SK-N-SH (cell line): ENCODE data around the gene NXNL1. TPM values are rescaled to one million over a fixed set of nuclear protein-coding genes. Genes with fewer than 3 reads are reported as not detected.
A peak's percentile ranks its signal among the peaks of the same experiment; 100 is the strongest.

Source experiments
- CTCF ChIA-PET: fragments of 300-600, 350-600 bp; formaldehyde crosslinking; extraction: SDS; loops from one replicate; lab custom pipeline; 2021; lab: Yijun Ruan, JAX
- POLR2A ChIA-PET: fragments of 350-600 bp; sonication (Branson Sonifier 250); formaldehyde crosslinking; extraction: SDS; loops from one replicate; lab custom pipeline; 2020; ENCODE audit warnings: antibody characterized with exemption, inconsistent platforms; lab: Yijun Ruan, JAX
- DNase-seq: peaks from one replicate; pipeline ENCODE4 v3.0.0; 2012
- H2AFZ ChIP-seq: fragments of 200-600 bp; sonication (generic); 2 replicates; pipeline ENCODE4 v1.8.1; 2016; ENCODE audit warnings: antibody characterized with exemption, mild to moderate bottlenecking, low read depth
- H3F3A ChIP-seq: fragments of 200-600 bp; sonication (generic); replicated peaks from 2 replicates; pipeline ENCODE3; 2016; ENCODE audit warnings: antibody characterized with exemption, mild to moderate bottlenecking; ENCODE audit not compliant: insufficient read depth
- H3K27ac ChIP-seq, 2 experiments: fragments of 200-500 bp in 1 of 2; fragments of 200-600 bp in 1 of 2; sonication (Bioruptor generic) in 1 of 2; sonication (generic), shearing (Covaris generic) in 1 of 2; 2 replicates each; pipeline versions ENCODE4 v1.5.1 to v1.6.1; 2014 to 2016; ENCODE audit warnings: low read depth in 2 of 2, inconsistent platforms in 1 of 2, low read length in 1 of 2, mild to moderate bottlenecking in 1 of 2, mixed read lengths in 1 of 2
- H3K27me3 ChIP-seq: fragments of 200-600 bp; sonication (generic), shearing (Covaris generic); 2 replicates; pipeline ENCODE4 v1.6.1; 2016; ENCODE audit warnings: mixed run types; ENCODE audit not compliant: insufficient read depth
- H3K36me3 ChIP-seq, 2 experiments: fragments of 200-500 bp in 1 of 2; fragments of 200-600 bp in 1 of 2; sonication (Bioruptor generic) in 1 of 2; sonication (generic) in 1 of 2; replicated peaks in 1 of 2; 2 replicates each; pipeline versions ENCODE3 to v1.5.1; 2014 to 2016; ENCODE audit warnings: low read length in 1 of 2, mild to moderate bottlenecking in 1 of 2; ENCODE audit not compliant: insufficient read depth in 2 of 2, control insufficient read depth in 1 of 2
- H3K4me1 ChIP-seq, 2 experiments: fragments of 200-500 bp in 1 of 2; fragments of 200-600 bp in 1 of 2; sonication (Bioruptor generic) in 1 of 2; sonication (generic), shearing (Covaris generic) in 1 of 2; 2 replicates each; pipeline versions ENCODE4 v1.5.1 to v1.6.1; 2014 to 2016; ENCODE audit warnings: low read depth in 1 of 2, low read length in 1 of 2, mixed run types in 1 of 2; ENCODE audit not compliant: insufficient read depth in 2 of 2, control insufficient read depth in 1 of 2
- H3K4me2 ChIP-seq: fragments of 200-600 bp; sonication (generic), shearing (Covaris generic); 2 replicates; pipeline ENCODE4 v1.6.1; 2017; ENCODE audit warnings: mixed run types
- H3K4me3 ChIP-seq, 2 experiments: fragments of 200-500 bp in 1 of 2; fragments of 200-600 bp in 1 of 2; sonication (Bioruptor generic) in 1 of 2; sonication (generic), shearing (Covaris generic) in 1 of 2; 2 replicates each; pipeline versions ENCODE4 v1.5.1 to v1.8.1; 2014 to 2016; ENCODE audit warnings: low read depth in 2 of 2, inconsistent platforms in 1 of 2, low read length in 1 of 2, mild to moderate bottlenecking in 1 of 2, mixed read lengths in 1 of 2, moderate library complexity in 1 of 2
- H3K79me2 ChIP-seq: fragments of 200-600 bp; sonication (generic); 2 replicates; pipeline ENCODE4 v1.8.1; 2017; ENCODE audit warnings: mild to moderate bottlenecking; ENCODE audit not compliant: insufficient read depth
- H3K9ac ChIP-seq: fragments of 200-600 bp; sonication (generic); 2 replicates; pipeline ENCODE4 v1.6.1; 2017; ENCODE audit warnings: mixed run types
- H3K9me2 ChIP-seq: fragments of 200-600 bp; sonication (generic); 2 replicates; pipeline ENCODE4 v1.6.1; 2017; ENCODE audit warnings: mixed run types
- H3K9me3 ChIP-seq: fragments of 200-600 bp; sonication (generic); 2 replicates; pipeline ENCODE4 v1.6.1; 2017; ENCODE audit warnings: mixed run types, mild to moderate bottlenecking, moderate library complexity
- H4K20me1 ChIP-seq: fragments of 200-600 bp; sonication (generic); 2 replicates; pipeline ENCODE4 v1.6.1; 2017; ENCODE audit warnings: mild to moderate bottlenecking, mixed run types; ENCODE audit not compliant: insufficient read depth
- CTCF ChIP-seq: fragments of 200-600 bp; sonication (generic); IDR thresholded peaks from 2 replicates; pipeline ENCODE4 v1.6.1; 2017; ENCODE audit warnings: antibody characterized with exemption, mild to moderate bottlenecking, moderate library complexity
- ELF1 ChIP-seq: IDR thresholded peaks from 2 replicates; pipeline ENCODE4 v1.4.0; 2012
- EZH2phosphoT487 ChIP-seq: fragments of 200-600 bp; sonication (generic); IDR thresholded peaks from 2 replicates; pipeline ENCODE4 v1.6.1; 2017; ENCODE audit warnings: low read depth, mixed run types, mild to moderate bottlenecking, antibody characterized with exemption, moderate library complexity, borderline replicate concordance
- FOXJ3 ChIP-seq: sonication (generic); formaldehyde crosslinking; IDR thresholded peaks from 2 replicates; pipeline ENCODE4 v1.5.1; 2020; ENCODE audit warnings: mild to moderate bottlenecking, missing genetic modification reagents
- GATA2 ChIP-seq: sonication (generic); formaldehyde crosslinking; IDR thresholded peaks from 2 replicates; pipeline ENCODE4 v1.5.0; 2020; ENCODE audit warnings: mild to moderate bottlenecking, missing genetic modification reagents
- JUND ChIP-seq: IDR thresholded peaks from 2 replicates; pipeline ENCODE4 v1.4.0; 2012
- MXI1 ChIP-seq: IDR thresholded peaks from 2 replicates; pipeline ENCODE4 v1.6.1; 2012; ENCODE audit warnings: mild to moderate bottlenecking, low read depth, low read length, improper control_type of control experiment
- NFIC ChIP-seq: IDR thresholded peaks from 2 replicates; pipeline ENCODE4 v1.4.0; 2012; ENCODE audit warnings: borderline replicate concordance
- NRF1 ChIP-seq: IDR thresholded peaks from 2 replicates; pipeline ENCODE4 v1.6.1; 2012; ENCODE audit warnings: low read depth, mild to moderate bottlenecking, low read length
- POLR2AphosphoS5 ChIP-seq: IDR thresholded peaks from 2 replicates; pipeline ENCODE4 v1.6.1; 2012; ENCODE audit warnings: low read depth, low read length
- RAD21 ChIP-seq: IDR thresholded peaks from 2 replicates; pipeline ENCODE4 v1.6.1; 2012; ENCODE audit warnings: mild to moderate bottlenecking, low read length
- RCOR1 ChIP-seq: fragments of 150-350 bp; IDR thresholded peaks from 2 replicates; pipeline ENCODE4 v1.6.1; 2017; ENCODE audit warnings: antibody characterized with exemption, low read length
- REST ChIP-seq: IDR thresholded peaks from 2 replicates; pipeline ENCODE4 v1.6.1; 2012; ENCODE audit warnings: mild to moderate bottlenecking, low read depth, low read length, moderate library complexity
- RFX5 ChIP-seq: IDR thresholded peaks from 2 replicates; pipeline ENCODE4 v1.6.1; 2012; ENCODE audit warnings: mild to moderate bottlenecking, improper control_type of control experiment, low read length
- SIN3A ChIP-seq: IDR thresholded peaks from 2 replicates; pipeline ENCODE4 v1.6.1; 2012; ENCODE audit warnings: low read depth, mild to moderate bottlenecking, low read length, moderate library complexity, borderline replicate concordance
- TAF1 ChIP-seq: IDR thresholded peaks from 2 replicates; pipeline ENCODE4 v1.6.1; 2012; ENCODE audit warnings: low read depth, mild to moderate bottlenecking, low read length, moderate library complexity, borderline replicate concordance
- TCF12 ChIP-seq: IDR thresholded peaks from 2 replicates; pipeline ENCODE4 v1.4.0; 2012
- USF1 ChIP-seq: IDR thresholded peaks from 2 replicates; pipeline ENCODE4 v1.4.0; 2012; ENCODE audit warnings: low read depth, borderline replicate concordance
- YY1 ChIP-seq: IDR thresholded peaks from 2 replicates; pipeline ENCODE4 v1.4.0; 2012; ENCODE audit warnings: low read depth, mild to moderate bottlenecking
- ZBTB33 ChIP-seq: IDR thresholded peaks from 2 replicates; pipeline ENCODE4 v1.4.0; 2012; ENCODE audit warnings: low read depth, borderline replicate concordance
- WGBS: methylation state at CpG from one replicate; pipeline ENCODE4 v1.1.6; 2017; ENCODE audit warnings: low lambda C conversion rate; 5-methylcytosine and 5-hydroxymethylcytosine counted together
- polyA plus RNA-seq, 3 experiments: library from polyadenylated mRNA; depleted of rRNA; stranded (reverse); fragments of >200 nt; gene quantifications; 2 replicates each; pipeline ENCODE4 v1.2.3, GENCODE V29; 2012
- TF ChIP-seq, protein P1 (sequence below): IDR thresholded peaks from 2 replicates; pipeline ENCODE4 v1.4.0; 2012; ENCODE audit warnings: low read depth

The NXNL1 gene
- polyA plus RNA-seq, 1 of the 3 experiments (the other 2 are of a cell fraction): not detected

DNA sequence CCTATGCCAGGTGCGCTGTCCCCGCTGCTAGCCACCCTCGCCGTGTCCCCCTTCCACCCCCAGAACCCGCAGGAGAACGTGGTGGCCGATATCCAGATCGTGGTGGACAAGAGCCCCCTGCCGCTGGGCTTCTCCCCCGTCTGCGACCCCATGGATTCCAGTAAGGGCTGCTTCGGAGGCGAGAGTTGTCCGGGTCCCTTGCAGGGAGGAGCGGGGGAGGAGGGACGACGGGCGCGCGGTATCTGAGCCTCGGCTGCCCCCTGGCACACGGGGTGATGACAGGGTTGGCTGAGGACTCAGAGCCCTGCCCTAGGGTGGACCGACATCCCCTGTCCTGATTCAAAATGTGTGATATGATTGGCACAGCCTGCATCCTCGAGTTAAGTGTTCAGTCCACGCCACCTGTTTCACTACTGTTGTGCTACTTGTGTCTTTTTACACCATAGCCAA is 40.2 kb downstream of the NXNL1 start (continued):
- TF ChIP-seq USF1 (no peak), MXI1 (no peak), CTCF (0 out of 2 replicates have a peak, but pooled peaks have one; percentile 21), JUND (no peak), RAD21 (peak; percentile 50)

GRCh38 chr19:17419621-17420474 is 40.9 kb downstream of the NXNL1 start, which contains the start of gene MVB12A:
MVB12A (plus strand) TSS chr19:17420047; CDS start chr19:17420136, 89 bp downstream.
- H3K4me2 ChIP-seq: peak within 1 kb of the TSS; percentile 89
- H3K27ac ChIP-seq: peak within 1 kb of the TSS; percentile 60 to 76
- H4K20me1 ChIP-seq: no peaks in the 10 kb centered on the region
- H3F3A ChIP-seq: peaks cover 7% of the 10 kb centered on the region
- POLR2A ChIA-PET: interaction anchor here (0.6 to 1.3 kb wide), 6 partner anchors 18 to 1300 kb away, joined by 3 to 7 read pairs (median 4); partner anchors contain the start of genes DDA1, PGLS and SLC27A1
- H3K9me3 ChIP-seq: no peaks in the 10 kb centered on the region
- H3K36me3 ChIP-seq: peaks cover 3 to 7% of the 10 kb centered on the region in 2 experiments
- peak within 1 kb of the TSS; percentile 75 to 78 for H3K4me3 ChIP-seq
- 0% methylated on average over 37 of the region's 85 CpGs for WGBS
- CTCF ChIA-PET: interaction anchor here (0.7 to 3.5 kb wide), 12 partner anchors 9 to 53 kb away, joined by 3 to 11 read pairs (median 4); no protein-coding TSS in a partner anchor
- peak within 1 kb of the TSS; percentile 69 for H3K9ac ChIP-seq
- H3K27me3 ChIP-seq: no peaks in the 10 kb centered on the region
- no peaks in the 10 kb centered on the region for H3K79me2 ChIP-seq
- DNase-seq: peak; percentile 97
- H2AFZ ChIP-seq: peak within 1 kb of the TSS; percentile 99
- peaks cover 0 to 8% of the 10 kb centered on the region in 2 experiments; a peak in 1 of 4 replicates for H3K4me1 ChIP-seq
- no peaks in the 10 kb centered on the region for H3K9me2 ChIP-seq
- TF ChIP-seq TAF1 (peak; percentile 53), RCOR1 (peak; percentile 62; the same call in 1 of the 2 replicates), ZBTB33 (no peak; the same call in 1 of the 2 replicates), ELF1 (peak; percentile 87), RFX5 (0 out of 2 replicates have a peak, but pooled peaks have one; percentile 11), FOXJ3 (CRISPR knock-in tag) (no peak), YY1 (peak; percentile 86), NFIC (no peak), EZH2phosphoT487 (no peak), SIN3A (peak; percentile 45; the same call in 1 of the 2 replicates), REST (no peak), TCF12 (no peak), GATA2 (CRISPR knock-in tag) (no peak), NRF1 (peak; percentile 72), POLR2AphosphoS5 (peak; percentile 63; the same call in 1 of the 2 replicates)
- TF ChIP-seq, protein P1, sequence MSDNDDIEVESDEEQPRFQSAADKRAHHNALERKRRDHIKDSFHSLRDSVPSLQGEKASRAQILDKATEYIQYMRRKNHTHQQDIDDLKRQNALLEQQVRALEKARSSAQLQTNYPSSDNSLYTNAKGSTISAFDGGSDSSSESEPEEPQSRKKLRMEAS: peak; percentile 92
